KOPT-K1 (cell line): ENCODE measurements around the gene CPNE4.

Source experiments
- H3K27ac ChIP-seq: fragments of 200-600 bp; sonication (generic); 2 replicates; pipeline ENCODE4 v1.5.1; 2016; ENCODE audit warnings: antibody characterized with exemption, mild to moderate bottlenecking, low read depth, low read length; ENCODE audit not compliant: poor library complexity, severe bottlenecking
- H3K36me3 ChIP-seq: fragments of 200-600 bp; sonication (generic); 2 replicates; pipeline ENCODE4 v1.5.1; 2017; ENCODE audit warnings: antibody characterized with exemption, mild to moderate bottlenecking, low read length, moderate library complexity; ENCODE audit not compliant: insufficient read depth
- H3K9me3 ChIP-seq: fragments of 200-600 bp; sonication (generic); 2 replicates; pipeline ENCODE4 v1.5.1; 2017; ENCODE audit warnings: antibody characterized with exemption, low read length, mild to moderate bottlenecking; ENCODE audit not compliant: insufficient read depth, poor library complexity, severe bottlenecking

Gene CPNE4

GRCh38 chr3:131608741-131609140 lies 426.1 kb downstream of the CPNE4 start:
- Histone ChIP-seq H3K27ac (no peak overlapping the region), H3K9me3 (no peaks in the 10 kb centered on the region), H3K36me3 (no peaks in the 10 kb centered on the region)

GRCh38 chr3:131608296-131608695 lies 426.5 kb downstream of the CPNE4 start:
- Histone ChIP-seq H3K36me3 (no peaks in the 10 kb centered on the region), H3K27ac (no peak overlapping the region), H3K9me3 (no peaks in the 10 kb centered on the region)

- Histone ChIP-seq H3K27ac (no peak overlapping the region), H3K36me3 (no peaks in the 10 kb centered on the region)
These were observed 428.9 kb downstream of the CPNE4 start for GRCh38 chr3:131605916-131606315.

GRCh38 chr3:131602011-131602779 lies 432.6 kb downstream of the CPNE4 start:
- Histone ChIP-seq H3K27ac (no peak overlapping the region), H3K9me3 (no peaks in the 10 kb centered on the region), H3K36me3 (no peaks in the 10 kb centered on the region)

More at GRCh38 chr3:131605916-131606315, 428.9 kb downstream of the CPNE4 start:
- H3K9me3 ChIP-seq = no peaks in the 10 kb centered on the region

GRCh38 chr3:131597816-131598215 lies 437.0 kb downstream of the CPNE4 start:
- no peak overlapping the region for H3K27ac ChIP-seq
- H3K36me3 ChIP-seq = no peaks in the 10 kb centered on the region
- H3K9me3 ChIP-seq = no peaks in the 10 kb centered on the region

GRCh38 chr3:131596884-131597283 lies 437.9 kb downstream of the CPNE4 start:
- H3K9me3 ChIP-seq = no peaks in the 10 kb centered on the region
- H3K36me3 ChIP-seq = no peaks in the 10 kb centered on the region
- H3K27ac ChIP-seq = no peak overlapping the region

GRCh38 chr3:131591394-131592014 lies 443.3 kb downstream of the CPNE4 start:
- no peak overlapping the region for H3K27ac ChIP-seq
- H3K36me3 ChIP-seq = no peaks in the 10 kb centered on the region
- no peaks in the 10 kb centered on the region for H3K9me3 ChIP-seq

GRCh38 chr3:131586277-131586676 lies 448.5 kb downstream of the CPNE4 start:
- no peak overlapping the region for H3K27ac ChIP-seq
- no peaks in the 10 kb centered on the region for H3K36me3 ChIP-seq

GRCh38 chr3:131582438-131582837 lies 452.4 kb downstream of the CPNE4 start:
- Histone ChIP-seq H3K27ac (no peak overlapping the region), H3K9me3 (no peaks in the 10 kb centered on the region), H3K36me3 (no peaks in the 10 kb centered on the region)

More at GRCh38 chr3:131586277-131586676, 448.5 kb downstream of the CPNE4 start:
- no peaks in the 10 kb centered on the region for H3K9me3 ChIP-seq

- no peaks in the 10 kb centered on the region for H3K9me3 ChIP-seq
- no peak overlapping the region for H3K27ac ChIP-seq
- no peaks in the 10 kb centered on the region for H3K36me3 ChIP-seq
These were observed 466.4 kb downstream of the CPNE4 start for GRCh38 chr3:131568460-131568859.

GRCh38 chr3:131564812-131565211 lies 470.0 kb downstream of the CPNE4 start:
- no peak overlapping the region for H3K27ac ChIP-seq
- H3K9me3 ChIP-seq = no peaks in the 10 kb centered on the region
- H3K36me3 ChIP-seq = no peaks in the 10 kb centered on the region

GRCh38 chr3:131561511-131561910 lies 473.3 kb downstream of the CPNE4 start:
- Histone ChIP-seq H3K27ac (no peak overlapping the region), H3K36me3 (no peaks in the 10 kb centered on the region), H3K9me3 (no peaks in the 10 kb centered on the region)

- H3K27ac ChIP-seq = no peak overlapping the region
- H3K9me3 ChIP-seq = no peaks in the 10 kb centered on the region
- H3K36me3 ChIP-seq = no peaks in the 10 kb centered on the region
These were observed 474.0 kb downstream of the CPNE4 start for GRCh38 chr3:131560795-131561194.

- no peaks in the 10 kb centered on the region for H3K9me3 ChIP-seq
- no peaks in the 10 kb centered on the region for H3K36me3 ChIP-seq
- H3K27ac ChIP-seq = no peak overlapping the region
These were observed 479.4 kb downstream of the CPNE4 start for GRCh38 chr3:131555456-131555855.

GRCh38 chr3:131553495-131554247 lies 481.1 kb downstream of the CPNE4 start:
- Histone ChIP-seq H3K9me3 (no peaks in the 10 kb centered on the region), H3K27ac (no peak overlapping the region), H3K36me3 (no peaks in the 10 kb centered on the region)
